Kidney (tissue), 14 donors: ENCODE measurements around the gene MSI2. TPM values are rescaled to one million over a fixed set of nuclear protein-coding genes. Genes with fewer than 3 reads are reported as not detected.

ENCODE experiments used
- DNase-seq, 5 donors: peaks; one replicate each; pipeline ENCODE4 v3.0.0-alpha.2; 2013 to 2020
- FAIRE-seq: peaks from 2 replicates; lab custom pipeline; 2012; peaks lifted over from hg19 to GRCh38; lab: Jason Lieb, UNC
- H3K27ac ChIP-seq, 2 donors: one replicate each; pipeline ENCODE4 v1.7.0; 2013; ENCODE audit warnings: low read depth in 2 of 2, low read length in 2 of 2, inconsistent platforms in 1 of 2
- H3K27me3 ChIP-seq: one replicate; pipeline ENCODE4 v1.7.1; 2013; ENCODE audit warnings: low read length, inconsistent platforms; ENCODE audit not compliant: control insufficient read depth, insufficient read depth
- H3K36me3 ChIP-seq, 3 donors: one replicate each; pipeline versions ENCODE4 v1.7.0 to v1.7.1; 2013; ENCODE audit warnings: low read length in 3 of 3, control low read depth in 1 of 3, inconsistent platforms in 1 of 3; ENCODE audit not compliant: insufficient read depth in 3 of 3, control insufficient read depth in 2 of 3
- H3K4me1 ChIP-seq, 3 donors: one replicate each; pipeline versions ENCODE4 v1.7.0 to v1.7.1; 2013; ENCODE audit warnings: low read length in 3 of 3, inconsistent platforms in 1 of 3, low read depth in 1 of 3; ENCODE audit not compliant: control insufficient read depth in 2 of 3, insufficient read depth in 2 of 3
- H3K4me3 ChIP-seq, 3 donors: one replicate each; pipeline versions ENCODE4 v1.7.0 to v1.8.1; 2013; ENCODE audit warnings: low read length in 3 of 3, control low read depth in 1 of 3, inconsistent platforms in 1 of 3
- H3K9ac ChIP-seq, 3 donors: one replicate each; pipeline versions ENCODE4 v1.7.0 to v1.7.1; 2013; ENCODE audit warnings: low read length in 3 of 3, control low read depth in 1 of 3, inconsistent platforms in 1 of 3
- H3K9me3 ChIP-seq, 3 donors: one replicate each; pipeline versions ENCODE4 v1.7.0 to v1.7.1; 2013; ENCODE audit warnings: low read length in 3 of 3, control low read depth in 1 of 3, inconsistent platforms in 1 of 3; ENCODE audit not compliant: control insufficient read depth in 2 of 3, insufficient read depth in 1 of 3
- intact Hi-C: fragments of 100-400 bp; cut with DNase I; formaldehyde crosslinking; loops from one replicate; pipeline ENCODE4 v1.11.1; 2022
- polyA plus RNA-seq: library from polyadenylated mRNA; stranded (reverse); fragments of 350-450 nt; fragmentation: Illumina TruSeq; extraction: RNeasy Lipid Tissue Mini Kit (QIAGEN cat#74804); gene quantifications from one replicate; pipeline ENCODE4 v1.2.3, GENCODE V29; 2014; ENCODE audit warnings: low read depth, low replicate concordance; ENCODE audit not compliant: insufficient read depth
- total RNA-seq: library from RNA; stranded (reverse); fragmentation: NEBNext Ultra II Directional; extraction: Animal tissue kit (Norgen Biotek cat#: 25700); gene quantifications from one replicate; pipeline ENCODE4 v1.2.1, GENCODE V29; 2021
- TF ChIP-seq, protein P1 (sequence below): IDR thresholded peaks from 3 replicates; pipeline ENCODE4 v1.5.1; 2012; ENCODE audit warnings: mild to moderate bottlenecking, moderate library complexity, borderline replicate concordance; ENCODE audit not compliant: insufficient read depth; ENCODE audit errors: extremely low read depth
- donor health status: control.
- donor health status: control.
- donor health status: control.
- donor health status: control.
- donor health status: control.
- donor health status: DM: yes; HTN: yes; CAD: no.
- donor health status: Normal renal cell carcinoma (clear cell type).

MSI2 gene
- total and polyA plus RNA-seq, 2 donors from 2014 or later, result 69.2 to 151 TPM

DNA sequence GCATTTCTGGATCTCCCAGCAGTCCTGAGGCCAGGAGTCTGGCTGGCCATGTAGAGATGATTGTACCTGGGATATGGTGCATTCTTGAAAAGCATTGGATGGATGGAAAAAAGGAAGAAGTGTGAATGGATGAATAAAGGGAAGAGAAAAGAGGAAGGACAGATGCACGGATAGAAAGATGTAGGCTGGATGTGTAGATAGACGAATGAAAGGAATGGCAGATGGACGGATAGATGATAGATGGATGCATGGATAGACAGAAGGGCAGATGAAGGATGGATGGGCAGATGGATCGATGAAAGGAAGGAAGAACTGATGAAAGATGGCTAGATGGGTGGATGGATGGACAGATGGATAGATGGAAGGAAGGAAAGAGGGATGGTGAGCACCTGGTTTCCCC lies 210.9 kb downstream of the MSI2 start:
- DNase-seq (no peak), FAIRE-seq (no peak)
- Histone ChIP-seq H3K27ac (no peak overlapping the region), H3K4me3 (no peak overlapping the region), H3K27me3 (no peaks in the 10 kb centered on the region), H3K4me1 (peaks cover 7 to 18% (median 14%) of the 10 kb centered on the region in 3 donors), H3K36me3 (no peaks in the 10 kb centered on the region), H3K9ac (no peak overlapping the region), H3K9me3 (no peaks in the 10 kb centered on the region)
- intact Hi-C loops, result no loop called here
- TF ChIP-seq, protein P1, sequence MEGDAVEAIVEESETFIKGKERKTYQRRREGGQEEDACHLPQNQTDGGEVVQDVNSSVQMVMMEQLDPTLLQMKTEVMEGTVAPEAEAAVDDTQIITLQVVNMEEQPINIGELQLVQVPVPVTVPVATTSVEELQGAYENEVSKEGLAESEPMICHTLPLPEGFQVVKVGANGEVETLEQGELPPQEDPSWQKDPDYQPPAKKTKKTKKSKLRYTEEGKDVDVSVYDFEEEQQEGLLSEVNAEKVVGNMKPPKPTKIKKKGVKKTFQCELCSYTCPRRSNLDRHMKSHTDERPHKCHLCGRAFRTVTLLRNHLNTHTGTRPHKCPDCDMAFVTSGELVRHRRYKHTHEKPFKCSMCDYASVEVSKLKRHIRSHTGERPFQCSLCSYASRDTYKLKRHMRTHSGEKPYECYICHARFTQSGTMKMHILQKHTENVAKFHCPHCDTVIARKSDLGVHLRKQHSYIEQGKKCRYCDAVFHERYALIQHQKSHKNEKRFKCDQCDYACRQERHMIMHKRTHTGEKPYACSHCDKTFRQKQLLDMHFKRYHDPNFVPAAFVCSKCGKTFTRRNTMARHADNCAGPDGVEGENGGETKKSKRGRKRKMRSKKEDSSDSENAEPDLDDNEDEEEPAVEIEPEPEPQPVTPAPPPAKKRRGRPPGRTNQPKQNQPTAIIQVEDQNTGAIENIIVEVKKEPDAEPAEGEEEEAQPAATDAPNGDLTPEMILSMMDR, result no peak

DNA sequence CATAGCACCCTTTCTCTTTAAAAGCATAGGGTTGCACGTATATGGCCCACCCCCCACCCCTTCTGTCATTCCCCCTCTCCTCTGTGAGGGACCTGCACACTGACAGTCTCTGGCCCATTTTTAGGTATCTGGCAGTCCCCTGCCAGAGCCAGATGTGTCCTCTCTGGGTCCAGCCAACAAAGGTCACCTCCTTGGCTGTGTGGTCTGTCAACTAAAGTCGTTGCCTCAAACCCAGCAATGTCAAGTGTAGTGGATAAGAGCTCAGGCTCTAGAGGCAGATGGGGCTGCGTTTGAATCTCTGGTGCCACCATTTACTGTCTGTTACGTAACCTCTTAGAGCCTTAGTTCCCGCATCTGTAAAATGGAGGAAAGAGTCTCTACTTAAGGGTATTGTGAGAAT lies 211.5 kb downstream of the MSI2 start:
- H3K27ac ChIP-seq, result no peak overlapping the region
- no peak for FAIRE-seq
- H3K27me3 ChIP-seq, result no peaks in the 10 kb centered on the region
- no peak for DNase-seq
- no peak overlapping the region for H3K9ac ChIP-seq
- intact Hi-C loops, result no loop called here
- TF ChIP-seq, protein P1, result no peak
- peaks cover 7 to 21% (median 17%) of the 10 kb centered on the region in 3 donors for H3K4me1 ChIP-seq
- H3K36me3 ChIP-seq, result no peaks in the 10 kb centered on the region
- H3K4me3 ChIP-seq, result no peak overlapping the region
- no peaks in the 10 kb centered on the region for H3K9me3 ChIP-seq

DNA sequence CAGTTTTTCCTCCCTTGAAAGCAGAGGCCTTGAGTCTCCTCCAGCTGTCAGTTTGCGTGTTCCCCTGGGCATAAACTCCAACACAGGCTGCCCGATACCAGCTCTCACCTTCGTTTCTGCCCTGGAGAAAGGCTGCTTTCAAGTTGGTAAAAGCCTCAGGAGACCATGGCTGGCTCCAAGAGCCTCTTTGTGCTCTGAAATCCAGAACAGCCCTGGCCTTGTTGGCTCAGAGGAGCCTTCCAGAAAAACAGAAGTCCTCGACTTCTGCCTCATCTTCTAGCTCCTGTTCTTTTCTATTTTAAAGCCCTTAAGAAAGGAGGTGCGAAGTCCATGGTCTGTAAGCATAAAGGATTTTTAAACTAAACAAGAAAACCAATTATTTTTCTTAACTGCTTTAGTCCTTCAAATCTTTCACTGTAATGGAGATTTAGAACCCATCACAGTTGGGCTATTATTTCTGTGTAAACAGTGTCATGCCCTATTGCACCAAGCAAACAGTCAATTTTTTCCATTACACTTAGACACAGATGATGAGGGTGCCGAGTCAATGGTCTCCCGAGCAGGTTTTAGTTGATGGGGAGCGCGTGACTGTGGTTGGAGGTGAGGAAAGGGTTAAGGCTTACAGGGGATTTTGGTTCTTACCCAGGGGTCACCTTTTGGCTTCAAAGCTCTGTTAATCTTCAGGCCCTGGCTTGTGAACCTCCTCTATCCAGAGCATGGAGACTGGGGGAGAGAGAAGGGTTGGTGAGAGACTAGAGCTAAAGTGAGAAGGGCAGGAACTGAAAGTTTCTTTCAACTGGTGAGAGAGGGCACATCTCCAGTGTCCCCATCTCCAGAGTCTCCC lies 212.8 kb downstream of the MSI2 start:
- Histone ChIP-seq H3K27me3 (no peaks in the 10 kb centered on the region), H3K4me1 (peaks cover 9 to 28% (median 17%) of the 10 kb centered on the region in 3 donors), H3K9me3 (no peaks in the 10 kb centered on the region), H3K36me3 (no peaks in the 10 kb centered on the region), H3K27ac (peak overlapping the region; percentile 29 to 35), H3K9ac (no peak overlapping the region), H3K4me3 (no peak overlapping the region)
- no peak for FAIRE-seq
- intact Hi-C loops, result no loop called here
- TF ChIP-seq, protein P1, result no peak
- peak in 2 of 5 donors; percentile 50 to 52 for DNase-seq
